Colon (tissue), 2 donors: ENCODE data around the gene C7orf33.

Source experiments
- FAIRE-seq: peaks from 2 replicates; lab custom pipeline; 2012; peaks lifted over from hg19 to GRCh38; lab: Jason Lieb, UNC
- donor health status: control.
- donor health status: control.

The C7orf33 gene

DNA sequence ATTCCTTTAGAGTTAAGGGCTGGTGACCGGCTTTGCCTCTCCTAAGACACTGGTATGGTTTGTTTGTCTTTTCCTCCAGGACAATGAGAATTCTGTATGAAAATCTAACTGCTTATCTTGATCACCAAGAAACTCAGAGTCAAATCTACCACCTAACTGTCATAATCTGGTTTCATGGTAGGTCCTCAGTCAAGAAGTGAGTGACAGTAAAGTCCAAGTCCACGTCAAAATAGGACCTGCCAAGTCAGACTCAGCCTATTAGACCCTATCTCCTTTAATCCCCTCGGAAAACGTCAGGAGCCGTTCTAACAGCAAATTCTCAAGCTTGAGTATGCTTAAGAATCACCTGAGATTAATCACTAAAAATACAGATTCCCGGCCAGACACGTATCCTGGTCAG lies 37.4 kb downstream of the C7orf33 start:
- FAIRE-seq: no peak

- FAIRE-seq: no peak
Measured at GRCh38 chr7:148630078-148630477, 39.5 kb downstream of the C7orf33 start.

GRCh38 chr7:148633761-148634160 lies 43.2 kb downstream of the C7orf33 start:
- FAIRE-seq: no peak

- FAIRE-seq: no peak
Measured at GRCh38 chr7:148637094-148637493, 46.5 kb downstream of the C7orf33 start.

DNA sequence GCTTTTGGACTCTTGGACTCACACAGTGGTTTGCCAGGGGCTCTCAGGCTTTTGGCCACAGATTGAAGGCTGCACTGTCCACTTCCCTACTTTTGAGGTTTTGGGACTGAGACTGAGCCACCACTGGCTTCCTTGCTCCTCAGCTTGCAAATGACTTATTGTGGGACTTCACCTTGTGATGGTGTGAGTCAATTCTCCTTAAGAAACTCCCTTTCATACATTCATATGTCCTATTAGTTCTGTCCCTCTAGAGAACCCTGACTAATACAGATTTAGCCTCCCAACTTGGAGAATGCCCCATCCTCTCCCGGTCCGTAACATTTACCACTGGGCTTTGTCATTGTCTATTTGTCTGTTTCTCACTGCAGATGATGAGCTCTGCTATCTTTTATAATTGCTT lies 55.3 kb downstream of the C7orf33 start:
- FAIRE-seq: no peak

DNA sequence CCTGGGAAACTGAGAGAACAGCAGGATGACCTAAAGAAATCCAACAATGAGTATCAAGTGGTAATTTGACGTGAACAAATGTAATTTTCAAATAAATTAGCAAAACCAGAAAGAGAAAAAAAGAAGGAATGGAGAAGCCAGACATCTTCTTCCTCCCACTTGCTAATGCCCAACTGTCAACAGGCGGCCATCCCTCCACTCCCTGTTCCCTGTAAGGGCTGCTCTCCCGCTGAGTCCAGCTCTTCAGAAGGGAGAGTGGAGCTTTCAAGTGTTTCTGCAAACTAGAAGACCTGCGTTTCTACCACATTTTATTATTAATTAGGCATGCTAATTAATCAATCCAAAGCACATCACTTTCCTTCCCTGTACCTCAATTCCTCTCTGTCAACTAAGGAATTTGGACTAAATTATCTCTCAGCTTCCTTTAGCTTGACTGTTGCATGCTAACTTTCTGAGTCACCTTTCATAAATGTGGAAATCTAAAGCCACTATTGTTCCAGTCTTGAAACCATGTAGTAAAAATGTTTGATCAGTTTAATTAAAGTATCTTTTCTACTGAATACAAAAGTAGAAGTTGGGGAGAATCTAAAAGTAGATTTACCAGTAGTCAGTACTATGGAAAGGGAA lies 59.8 kb downstream of the C7orf33 start:
- no peak for FAIRE-seq

GRCh38 chr7:148652773-148653172 lies 62.2 kb downstream of the C7orf33 start:
- FAIRE-seq: no peak

GRCh38 chr7:148657929-148658328 lies 67.4 kb downstream of the C7orf33 start:
- no peak for FAIRE-seq

- no peak for FAIRE-seq
Measured at GRCh38 chr7:148661471-148661870, 70.9 kb downstream of the C7orf33 start.

GRCh38 chr7:148662646-148663045 lies 72.1 kb downstream of the C7orf33 start:
- FAIRE-seq: no peak

GRCh38 chr7:148664324-148664723 lies 73.8 kb downstream of the C7orf33 start:
- FAIRE-seq: no peak

GRCh38 chr7:148665221-148665620 lies 74.7 kb downstream of the C7orf33 start:
- FAIRE-seq: no peak
